Measurements from ENCODE around the gene RALGPS2. TPM values are rescaled to one million over a fixed set of nuclear protein-coding genes. Genes with fewer than 3 reads are reported as not detected.

RALGPS2 gene
- total and polyA plus RNA-seq, 2 of the 13 experiments (the other 11 are each of a cell fraction or from before 2014, with no cell fraction given): 15.6 to 36.0 TPM

- TF ChIP-seq ZFP41 (CRISPR knock-in tag; IDR thresholded peaks at IDR 0.05; ENCODE audit: borderline replicate concordance) (no peak; the same call in 1 of the 2 replicates), THAP7 (CRISPR knock-in tag; IDR thresholded peaks at IDR 0.05) (no peak), RFX1 (IDR thresholded peaks at IDR 0.05) (no peak), ZBTB49 (CRISPR knock-in tag; IDR thresholded peaks at IDR 0.05; ENCODE audit: borderline replicate concordance) (no peak), KLF15 (CRISPR knock-in tag; IDR thresholded peaks at IDR 0.05; ENCODE audit: borderline replicate concordance) (no peak), HOMEZ (CRISPR knock-in tag; IDR thresholded peaks at IDR 0.05; ENCODE audit: low read depth) (peak; percentile 83), MED13 (CRISPR knock-in tag; IDR thresholded peaks at IDR 0.05) (no peak), ISL2 (CRISPR knock-in tag; IDR thresholded peaks at IDR 0.05) (peak; percentile 70), ZNF629 (CRISPR knock-in tag; conservative IDR thresholded peaks at IDR 0.05) (no peak), MLLT10 (CRISPR knock-in tag; IDR thresholded peaks at IDR 0.05) (no peak), SP4 (CRISPR knock-in tag; IDR thresholded peaks at IDR 0.05) (no peak), ZNF143 (CRISPR knock-in tag; IDR thresholded peaks at IDR 0.05) (no peak), ZNF556 (CRISPR knock-in tag; IDR thresholded peaks at IDR 0.05; ENCODE audit: borderline replicate concordance) (no peak), ZNF329 (CRISPR knock-in tag; IDR thresholded peaks at IDR 0.05; ENCODE audit: low read depth) (no peak), ATAD3A (CRISPR knock-in tag; IDR thresholded peaks at IDR 0.05) (no peak), KDM3A (CRISPR knock-in tag; IDR thresholded peaks at IDR 0.05; ENCODE audit: low read depth) (no peak), ZNF678 (CRISPR knock-in tag; IDR thresholded peaks at IDR 0.05) (no peak), PITX1 (CRISPR knock-in tag; IDR thresholded peaks at IDR 0.05) (peak; percentile 79; the same call in 1 of the 2 replicates), ZNF788 (CRISPR knock-in tag; IDR thresholded peaks at IDR 0.05; ENCODE audit: borderline replicate concordance) (no peak)
- TF ChIP-seq, protein P1, sequence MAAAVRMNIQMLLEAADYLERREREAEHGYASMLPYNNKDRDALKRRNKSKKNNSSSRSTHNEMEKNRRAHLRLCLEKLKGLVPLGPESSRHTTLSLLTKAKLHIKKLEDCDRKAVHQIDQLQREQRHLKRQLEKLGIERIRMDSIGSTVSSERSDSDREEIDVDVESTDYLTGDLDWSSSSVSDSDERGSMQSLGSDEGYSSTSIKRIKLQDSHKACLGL (CRISPR knock-in tag; IDR thresholded peaks at IDR 0.05): no peak
- TF ChIP-seq, protein P2, sequence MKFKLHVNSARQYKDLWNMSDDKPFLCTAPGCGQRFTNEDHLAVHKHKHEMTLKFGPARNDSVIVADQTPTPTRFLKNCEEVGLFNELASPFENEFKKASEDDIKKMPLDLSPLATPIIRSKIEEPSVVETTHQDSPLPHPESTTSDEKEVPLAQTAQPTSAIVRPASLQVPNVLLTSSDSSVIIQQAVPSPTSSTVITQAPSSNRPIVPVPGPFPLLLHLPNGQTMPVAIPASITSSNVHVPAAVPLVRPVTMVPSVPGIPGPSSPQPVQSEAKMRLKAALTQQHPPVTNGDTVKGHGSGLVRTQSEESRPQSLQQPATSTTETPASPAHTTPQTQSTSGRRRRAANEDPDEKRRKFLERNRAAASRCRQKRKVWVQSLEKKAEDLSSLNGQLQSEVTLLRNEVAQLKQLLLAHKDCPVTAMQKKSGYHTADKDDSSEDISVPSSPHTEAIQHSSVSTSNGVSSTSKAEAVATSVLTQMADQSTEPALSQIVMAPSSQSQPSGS (CRISPR knock-in tag; IDR thresholded peaks at IDR 0.05): no peak
These were observed 42.6 kb upstream of the RALGPS2 start (continued) for GRCh38 chr1:178682429-178682828.

Measured in HepG2 (cell line).